ENCODE results near the gene UBTF. TPM values are rescaled to one million over a fixed set of nuclear protein-coding genes. Genes with fewer than 3 reads are reported as not detected.

UBTF gene
- total and polyA plus RNA-seq, 2 donors, result 54.4 to 76.9 TPM

GRCh38 chr17:44214230-44214494, 5.3 kb downstream of the UBTF start:
- WGBS, result 94% methylated on average over 1 of the region's 1 CpG
- no peaks in the 10 kb centered on the region for H3K36me3 ChIP-seq (ENCODE audit: insufficient read depth)
- DNase-seq (ENCODE audit: extremely low spot score), result no peak
- H3K27ac ChIP-seq (ENCODE audit: low read depth), result no peak overlapping the region
- H3K4me3 ChIP-seq (ENCODE audit: low read depth, low read length), result no peak overlapping the region
- H3K4me1 ChIP-seq (ENCODE audit: insufficient read depth), result no peaks in the 10 kb centered on the region

GRCh38 chr17:44213403-44214229, 5.9 kb downstream of the UBTF start:
- WGBS, result 86% methylated on average over 15 of the region's 15 CpGs
- H3K4me3 ChIP-seq (ENCODE audit: low read depth, low read length), result no peak overlapping the region
- no peak for DNase-seq (ENCODE audit: extremely low spot score)
- H3K36me3 ChIP-seq (ENCODE audit: insufficient read depth), result no peaks in the 10 kb centered on the region
- H3K4me1 ChIP-seq (ENCODE audit: insufficient read depth), result no peaks in the 10 kb centered on the region
- no peak overlapping the region for H3K27ac ChIP-seq (ENCODE audit: low read depth)

DNA sequence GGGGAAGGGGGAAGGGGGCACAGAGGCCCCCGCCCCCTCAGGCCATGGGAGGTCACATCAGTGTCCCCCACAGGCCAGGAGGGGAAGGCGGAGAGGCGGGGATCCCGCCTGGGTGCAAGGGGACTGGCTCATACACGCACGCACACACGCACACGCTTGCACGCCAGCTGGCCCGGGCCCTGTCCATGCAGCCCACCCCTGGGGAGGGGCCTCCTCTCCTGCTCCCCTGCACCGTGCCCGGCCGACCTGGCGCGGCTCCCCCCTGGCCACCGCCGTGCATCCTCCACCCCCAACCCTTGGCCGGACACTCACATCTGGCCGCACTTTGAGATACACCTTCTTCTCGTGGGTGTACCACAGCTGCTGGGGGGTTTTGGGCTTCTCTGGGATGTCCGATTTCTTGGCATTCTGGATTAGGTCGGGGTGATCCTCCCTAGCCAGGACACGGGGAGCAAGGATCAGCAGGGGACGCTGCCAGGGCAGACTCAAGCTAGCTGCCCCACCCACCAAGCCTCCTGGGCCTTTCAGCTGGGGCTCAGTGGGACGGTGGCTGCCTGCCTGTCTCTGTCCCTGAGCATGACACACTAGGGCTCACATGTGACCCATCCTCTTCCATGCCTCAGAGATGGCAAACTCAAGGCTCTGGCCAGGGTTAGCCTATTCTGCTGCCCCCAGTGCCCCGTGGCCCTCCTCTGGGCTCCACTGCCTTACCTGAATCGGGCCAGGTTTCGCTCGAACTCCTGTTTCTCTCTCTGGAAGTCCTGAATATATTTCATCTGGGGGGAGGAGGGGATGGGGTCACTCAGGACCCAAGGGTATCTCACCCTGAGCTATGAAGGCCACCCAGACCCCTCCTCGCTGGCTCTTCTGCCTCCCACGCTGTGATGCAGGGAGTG, 6.7 kb downstream of the UBTF start:
- Histone ChIP-seq H3K4me3 (ENCODE audit: low read depth, low read length) (no peak overlapping the region), H3K4me1 (ENCODE audit: insufficient read depth) (no peaks in the 10 kb centered on the region), H3K36me3 (ENCODE audit: insufficient read depth) (no peaks in the 10 kb centered on the region), H3K27ac (ENCODE audit: low read depth) (no peak overlapping the region)
- no peak for DNase-seq (ENCODE audit: extremely low spot score)
- 67% methylated on average over 31 of the region's 31 CpGs for WGBS

GRCh38 chr17:44211281-44212265, 7.9 kb downstream of the UBTF start:
- H3K27ac ChIP-seq (ENCODE audit: low read depth), result no peak overlapping the region
- no peaks in the 10 kb centered on the region for H3K36me3 ChIP-seq (ENCODE audit: insufficient read depth)
- H3K4me1 ChIP-seq (ENCODE audit: insufficient read depth), result no peaks in the 10 kb centered on the region
- DNase-seq (ENCODE audit: extremely low spot score), result no peak
- no peak overlapping the region for H3K4me3 ChIP-seq (ENCODE audit: low read depth, low read length)
- 90% methylated on average over 30 of the region's 30 CpGs for WGBS

GRCh38 chr17:44210342-44211192, 8.9 kb downstream of the UBTF start:
- no peak overlapping the region for H3K4me3 ChIP-seq (ENCODE audit: low read depth, low read length)
- no peaks in the 10 kb centered on the region for H3K4me1 ChIP-seq (ENCODE audit: insufficient read depth)
- no peak for DNase-seq (ENCODE audit: extremely low spot score)
- no peaks in the 10 kb centered on the region for H3K36me3 ChIP-seq (ENCODE audit: insufficient read depth)
- H3K27ac ChIP-seq (ENCODE audit: low read depth), result no peak overlapping the region
- WGBS, result 25% methylated on average over 64 of the region's 64 CpGs

- no peak overlapping the region for H3K27ac ChIP-seq (ENCODE audit: low read depth)
- no peak for DNase-seq (ENCODE audit: extremely low spot score)
- H3K36me3 ChIP-seq (ENCODE audit: insufficient read depth), result no peaks in the 10 kb centered on the region
- no peak overlapping the region for H3K4me3 ChIP-seq (ENCODE audit: low read depth, low read length)
- H3K4me1 ChIP-seq (ENCODE audit: insufficient read depth), result no peaks in the 10 kb centered on the region
- WGBS, result 72% methylated on average over 11 of the region's 11 CpGs
These were observed 9.6 kb downstream of the UBTF start for GRCh38 chr17:44209786-44210341.

GRCh38 chr17:44207743-44208142, 11.7 kb downstream of the UBTF start:
- WGBS, result 83% methylated on average over 5 of the region's 5 CpGs
- Histone ChIP-seq H3K27ac (ENCODE audit: low read depth) (no peak overlapping the region), H3K36me3 (ENCODE audit: insufficient read depth) (no peaks in the 10 kb centered on the region), H3K4me1 (ENCODE audit: insufficient read depth) (no peaks in the 10 kb centered on the region), H3K4me3 (ENCODE audit: low read depth, low read length) (no peak overlapping the region)
- DNase-seq (ENCODE audit: extremely low spot score), result no peak

- Histone ChIP-seq H3K4me1 (ENCODE audit: insufficient read depth) (no peaks in the 10 kb centered on the region), H3K36me3 (ENCODE audit: insufficient read depth) (no peaks in the 10 kb centered on the region), H3K4me3 (ENCODE audit: low read depth, low read length) (no peak overlapping the region), H3K27ac (ENCODE audit: low read depth) (no peak overlapping the region)
- 85% methylated on average over 17 of the region's 17 CpGs for WGBS
- DNase-seq (ENCODE audit: extremely low spot score), result no peak
These were observed 12.2 kb downstream of the UBTF start for GRCh38 chr17:44207319-44207718.

- no peak for DNase-seq (ENCODE audit: extremely low spot score)
- 78% methylated on average over 6 of the region's 6 CpGs for WGBS
- no peak overlapping the region for H3K4me3 ChIP-seq (ENCODE audit: low read depth, low read length)
- H3K36me3 ChIP-seq (ENCODE audit: insufficient read depth), result no peaks in the 10 kb centered on the region
- H3K27ac ChIP-seq (ENCODE audit: low read depth), result no peak overlapping the region
- no peaks in the 10 kb centered on the region for H3K4me1 ChIP-seq (ENCODE audit: insufficient read depth)
These were observed 12.7 kb downstream of the UBTF start for GRCh38 chr17:44206825-44207155.

DNA sequence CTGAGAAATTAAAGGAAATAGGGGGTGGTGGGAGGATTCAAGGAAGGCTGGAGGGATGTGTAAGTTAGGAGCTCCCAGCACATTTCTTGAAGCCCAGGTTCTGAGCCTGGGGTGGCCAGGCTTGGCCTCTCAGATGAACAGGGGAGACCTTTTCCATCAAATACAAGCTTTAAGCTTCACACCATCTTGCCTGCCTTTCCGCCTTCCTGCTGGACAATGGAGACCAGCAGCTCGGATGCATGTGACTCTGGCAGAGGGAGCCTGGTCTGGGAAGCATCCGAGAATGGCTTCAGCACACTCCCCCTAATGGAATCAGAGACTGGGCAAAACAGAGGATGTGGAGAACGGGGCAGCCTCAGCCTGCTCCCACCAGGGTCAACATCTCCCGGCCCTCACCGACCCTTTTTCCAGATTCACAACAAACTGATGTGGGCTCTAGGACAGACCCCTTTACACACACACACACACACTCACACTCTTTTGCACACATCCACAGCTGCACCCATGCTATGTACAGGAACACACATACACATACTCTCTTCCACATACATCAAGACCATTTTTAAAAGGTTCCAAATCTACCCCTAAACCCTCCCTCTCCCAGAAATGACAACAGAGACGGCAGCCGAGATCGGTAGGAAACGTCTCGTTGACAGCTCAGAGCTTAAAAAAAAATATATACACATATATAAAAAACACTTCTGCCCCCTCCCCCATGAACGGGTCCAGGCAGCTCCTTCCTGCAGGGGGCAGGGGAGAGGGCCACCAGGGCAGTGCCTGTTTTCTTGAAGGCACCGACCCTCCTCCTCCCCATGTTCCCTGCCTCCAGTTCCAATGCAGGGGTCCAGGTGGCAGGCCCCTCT, 13.3 kb downstream of the UBTF start:
- DNase-seq (ENCODE audit: extremely low spot score), result no peak
- 49% methylated on average over 13 of the region's 13 CpGs for WGBS
- no peak overlapping the region for H3K27ac ChIP-seq (ENCODE audit: low read depth)
- no peak overlapping the region for H3K4me3 ChIP-seq (ENCODE audit: low read depth, low read length)
- no peaks in the 10 kb centered on the region for H3K4me1 ChIP-seq (ENCODE audit: insufficient read depth)
- H3K36me3 ChIP-seq (ENCODE audit: insufficient read depth), result no peaks in the 10 kb centered on the region

GRCh38 chr17:44204441-44204882, 15.0 kb downstream of the UBTF start:
- Histone ChIP-seq H3K27ac (ENCODE audit: low read depth) (no peak overlapping the region), H3K36me3 (ENCODE audit: insufficient read depth) (no peaks in the 10 kb centered on the region), H3K4me3 (ENCODE audit: low read depth, low read length) (no peak overlapping the region), H3K4me1 (ENCODE audit: insufficient read depth) (no peaks in the 10 kb centered on the region)
- WGBS, result 46% methylated on average over 5 of the region's 5 CpGs
- DNase-seq (ENCODE audit: extremely low spot score), result no peak

Data from urinary bladder (tissue), 4 donors.